HG03095 (cell line): ENCODE results near the gene NKAIN2.
"Not testable (repeated sequence)": the region's sequence is repeated elsewhere in the genome, so short reads cannot be mapped to it uniquely, and the experiment has no call there.

ENCODE experiments used
- ATAC-seq: cut with Tn5 transposase; IDR thresholded peaks from one replicate; pipeline ENCODE4 v1.9.1; 2021; ENCODE audit warnings: moderate library complexity; ENCODE audit not compliant: unreplicated experiment

NKAIN2 gene

DNA sequence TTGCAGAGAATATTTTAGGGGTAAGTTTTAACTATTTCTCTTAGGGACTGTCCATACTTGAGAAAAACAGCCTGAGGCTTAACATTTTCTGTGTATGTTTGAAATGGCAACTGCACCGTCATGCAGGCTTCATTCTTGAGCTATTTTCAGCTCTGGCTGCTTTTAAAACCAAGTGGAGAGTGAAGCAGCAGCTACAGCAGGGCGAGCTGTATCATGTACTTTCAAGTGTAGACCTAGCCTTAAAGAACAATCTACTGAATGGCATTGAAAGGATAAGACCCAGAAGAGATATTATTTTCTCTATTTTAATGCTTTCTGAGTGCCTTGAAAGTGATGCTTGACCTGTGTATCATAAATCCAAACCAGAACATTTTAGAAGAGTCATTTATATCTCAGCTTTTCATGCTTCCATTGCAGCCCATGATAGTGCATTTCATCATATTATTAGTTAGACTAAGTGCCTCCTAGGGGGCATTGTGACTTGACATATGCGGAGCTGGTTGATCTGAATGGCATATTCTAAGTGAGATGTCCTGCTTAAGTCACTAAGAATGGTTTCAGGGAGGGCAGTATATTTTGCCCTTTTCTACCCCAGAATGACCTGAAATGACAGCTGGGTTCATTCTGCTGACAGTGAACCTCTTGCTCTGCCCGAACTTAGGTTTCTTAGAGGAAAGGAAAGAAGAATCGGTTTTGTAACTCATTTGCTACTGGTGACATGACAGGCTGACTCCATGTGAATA is 85.3 kb downstream of the NKAIN2 start:
- no peak for ATAC-seq

DNA sequence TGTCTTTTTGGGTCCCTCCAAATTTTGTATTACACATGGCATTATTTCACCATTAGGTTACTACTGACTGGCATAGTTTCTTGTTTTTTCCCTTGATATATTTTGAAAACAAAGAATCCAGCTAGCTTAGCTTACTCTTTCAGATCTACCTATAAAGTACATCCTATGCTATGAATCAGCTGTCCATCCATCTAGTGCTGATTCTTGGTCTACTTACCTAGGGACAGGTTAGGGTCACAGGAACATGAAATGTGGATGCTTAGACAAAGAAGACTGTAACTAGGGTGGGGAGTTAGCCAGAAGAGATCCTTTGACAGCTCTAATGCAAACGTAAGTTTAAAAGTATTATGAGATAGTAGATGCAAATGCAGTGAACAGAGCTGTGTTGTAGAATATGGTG is 91.7 kb downstream of the NKAIN2 start:
- ATAC-seq: no peak

DNA sequence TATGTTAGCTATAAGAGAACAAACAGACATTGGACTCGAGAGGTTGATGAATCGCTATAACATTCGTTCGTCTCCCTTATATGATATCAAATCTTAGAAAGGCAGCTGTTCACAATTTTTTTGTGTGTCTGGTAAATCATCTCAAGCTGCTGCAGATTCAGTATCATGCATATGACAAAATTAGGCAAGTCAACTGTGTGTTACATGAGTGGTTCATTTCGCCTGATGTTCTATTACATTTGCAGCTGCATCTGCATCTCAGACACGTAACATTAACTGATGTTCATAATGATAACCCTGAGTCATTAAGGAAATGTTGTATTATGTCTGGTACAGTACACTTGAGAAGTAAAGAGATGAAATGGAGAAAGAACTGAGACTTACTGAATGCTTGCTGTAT is 92.1 kb downstream of the NKAIN2 start:
- ATAC-seq: no peak

DNA sequence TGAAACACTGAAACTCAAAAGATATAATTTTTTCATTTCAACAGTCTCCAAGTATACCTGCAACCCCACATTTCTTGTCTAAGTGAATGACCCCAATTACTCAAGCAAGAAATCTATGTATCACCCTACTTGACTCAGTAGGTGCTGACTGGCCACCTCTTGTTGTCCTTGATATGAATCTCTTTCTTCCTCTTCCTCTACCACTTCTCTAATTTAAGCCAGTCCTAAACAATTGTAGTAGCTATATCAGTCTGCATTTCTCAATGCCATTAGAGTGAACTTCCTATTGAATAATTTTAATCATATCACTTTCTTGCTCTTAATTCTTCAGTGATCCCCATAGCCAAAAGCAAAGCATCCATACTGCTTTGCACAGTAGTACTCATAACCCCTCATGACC is 93.2 kb downstream of the NKAIN2 start:
- no peak for ATAC-seq

DNA sequence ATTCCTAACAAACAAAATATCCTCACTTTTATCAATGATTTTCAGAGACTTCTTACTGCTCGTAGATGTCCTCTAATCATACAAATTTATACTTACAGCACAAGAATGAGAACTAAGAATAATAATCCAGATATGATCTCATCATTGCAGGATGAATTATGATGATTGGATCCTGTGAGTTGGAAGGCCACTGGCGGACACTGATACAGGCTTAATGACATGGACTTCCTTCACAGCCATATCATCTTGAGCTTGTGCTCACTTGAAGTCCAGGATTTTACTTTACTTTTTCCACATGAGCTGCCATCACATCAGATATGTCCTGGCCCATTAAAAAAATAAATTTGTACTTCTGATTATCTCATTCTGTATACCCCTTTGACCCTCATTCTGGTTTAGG is 94.3 kb downstream of the NKAIN2 start:
- ATAC-seq: no peak

DNA sequence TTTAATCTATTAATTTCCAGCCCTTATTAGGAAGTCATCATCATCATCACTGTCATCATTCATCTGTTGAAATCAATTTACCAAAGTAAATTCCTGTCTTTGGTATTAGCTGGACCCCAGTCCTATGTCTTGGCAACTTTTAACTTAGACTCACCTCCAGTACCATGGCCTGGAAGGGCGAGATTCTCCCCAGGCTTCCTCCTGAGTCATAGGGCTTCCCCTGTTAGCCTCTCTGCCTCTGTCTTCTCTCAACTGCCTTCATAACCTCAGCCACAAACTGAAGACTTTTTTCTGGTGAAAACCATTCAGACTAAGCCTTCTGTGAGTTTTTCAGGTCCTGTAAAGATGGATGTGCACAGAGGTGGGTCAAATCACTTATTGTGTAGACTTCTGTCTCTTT is 95.0 kb downstream of the NKAIN2 start:
- no peak for ATAC-seq

DNA sequence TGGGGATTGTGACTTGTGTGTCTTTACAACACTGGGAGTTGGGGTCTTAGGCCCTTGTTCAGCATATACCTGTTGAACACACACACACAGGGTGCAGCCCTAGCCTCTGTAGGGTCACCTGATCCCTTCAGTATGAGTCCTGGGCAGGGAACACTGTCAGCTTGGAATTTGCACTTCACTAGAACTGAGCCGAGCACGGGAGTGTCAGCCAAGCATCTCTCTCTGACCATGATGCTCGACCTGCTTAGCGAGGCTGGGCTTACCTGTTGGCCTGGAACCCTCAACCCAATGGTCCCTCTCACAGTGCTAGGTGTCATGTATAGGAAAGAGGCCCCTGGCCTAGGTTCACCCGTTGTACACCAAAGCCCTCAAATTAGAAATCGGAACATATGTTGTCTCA is 96.1 kb downstream of the NKAIN2 start:
- no peak for ATAC-seq

DNA sequence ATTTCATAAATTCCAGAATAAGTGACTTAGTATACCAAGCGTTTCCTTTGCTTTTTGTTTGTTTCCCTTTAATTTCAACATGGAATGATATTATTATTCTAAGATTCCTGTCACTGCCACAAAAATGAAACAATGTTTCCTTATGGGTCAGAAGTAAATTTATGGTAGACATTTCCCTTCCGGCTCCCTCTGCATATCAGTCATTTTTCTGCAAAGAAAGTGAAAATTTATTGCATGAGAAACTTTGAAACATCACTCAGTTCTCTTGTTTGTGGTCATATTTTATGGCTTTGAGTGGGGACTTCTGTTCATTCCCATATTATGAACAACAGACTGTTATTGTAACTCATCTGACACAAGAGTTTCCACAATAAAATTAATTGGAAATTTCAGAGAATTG is 97.8 kb downstream of the NKAIN2 start:
- ATAC-seq: no peak

DNA sequence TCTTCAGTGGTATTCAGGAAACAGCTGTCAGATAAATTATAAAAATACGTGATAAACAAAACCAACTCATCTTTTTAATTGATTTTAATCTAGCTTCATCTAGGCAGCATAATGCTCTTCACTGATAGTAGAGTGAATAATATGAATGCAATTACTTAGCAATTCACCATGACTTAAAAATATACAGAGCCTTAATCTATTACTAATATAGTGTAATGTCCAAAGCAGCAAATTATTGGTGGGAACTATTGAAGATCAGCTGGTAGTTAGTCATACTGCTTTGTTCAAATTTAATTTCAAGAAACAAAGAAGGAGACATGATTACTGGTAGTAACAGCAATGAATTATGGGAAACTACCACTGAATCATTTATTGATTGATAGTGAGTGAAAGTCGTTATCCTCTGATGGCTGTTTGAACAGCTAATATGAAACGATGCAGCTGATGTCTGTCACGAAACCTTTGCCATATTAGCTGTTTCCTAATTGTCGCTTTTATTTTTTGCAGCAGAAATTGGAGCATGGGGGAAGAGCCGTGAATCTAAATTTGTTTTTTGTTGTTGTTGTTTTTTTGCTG is 99.2 kb downstream of the NKAIN2 start:
- ATAC-seq: no peak

DNA sequence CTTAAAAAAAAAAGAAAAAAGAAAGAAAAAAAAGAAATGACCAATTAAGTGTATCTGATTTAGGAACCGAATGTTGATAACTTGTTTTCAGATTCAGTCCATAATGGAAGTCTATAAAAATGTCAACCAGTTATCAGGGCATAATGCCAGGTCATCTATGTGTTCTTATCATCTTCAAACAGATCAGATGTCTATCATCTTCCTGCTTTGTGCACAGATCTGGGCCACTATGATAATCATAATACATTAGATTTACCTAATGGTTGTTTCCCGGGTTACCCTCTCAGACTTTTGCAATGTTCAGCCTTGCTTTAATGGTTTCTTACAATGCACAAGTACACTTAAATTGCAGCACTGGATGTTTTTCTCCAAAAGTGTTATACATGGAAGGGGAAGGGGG is 100.6 kb downstream of the NKAIN2 start:
- no peak for ATAC-seq

DNA sequence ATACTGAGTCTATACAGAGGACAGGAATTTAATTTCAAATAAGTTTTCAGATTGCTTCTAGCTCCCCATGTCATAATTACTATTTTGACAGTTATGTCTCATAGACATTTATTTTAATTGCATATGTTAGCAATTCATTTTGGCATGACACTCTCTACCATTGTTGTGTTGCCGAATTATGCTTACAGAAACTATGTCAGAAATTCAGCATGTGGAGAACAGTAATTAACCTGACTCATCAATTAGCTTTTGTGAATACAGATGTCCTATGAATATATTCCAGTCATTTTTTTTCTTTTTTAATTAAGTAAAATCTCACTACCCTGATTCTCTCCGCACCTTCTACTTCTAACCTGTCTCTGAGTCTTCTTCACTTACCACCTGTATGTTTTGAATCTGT is 105.1 kb downstream of the NKAIN2 start:
- ATAC-seq: no peak

DNA sequence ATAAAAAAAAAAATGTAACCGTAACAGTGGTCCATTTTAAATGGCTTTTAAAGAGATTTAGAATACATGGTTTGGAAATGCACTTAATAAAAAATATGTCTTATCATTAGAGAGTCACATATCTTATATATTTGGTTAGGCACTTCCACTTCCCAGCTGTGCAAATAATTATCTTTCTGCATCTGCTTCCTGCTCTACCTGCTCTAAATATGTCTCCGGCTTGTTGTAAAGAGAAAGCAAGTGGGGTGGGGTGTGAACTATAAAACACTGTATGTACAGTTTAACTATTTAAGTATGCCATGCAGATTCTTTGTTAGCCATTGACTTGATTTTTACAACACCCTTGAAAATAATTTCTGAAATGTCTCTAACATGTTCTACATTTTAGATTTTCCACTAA is 106.3 kb downstream of the NKAIN2 start:
- ATAC-seq: no peak

DNA sequence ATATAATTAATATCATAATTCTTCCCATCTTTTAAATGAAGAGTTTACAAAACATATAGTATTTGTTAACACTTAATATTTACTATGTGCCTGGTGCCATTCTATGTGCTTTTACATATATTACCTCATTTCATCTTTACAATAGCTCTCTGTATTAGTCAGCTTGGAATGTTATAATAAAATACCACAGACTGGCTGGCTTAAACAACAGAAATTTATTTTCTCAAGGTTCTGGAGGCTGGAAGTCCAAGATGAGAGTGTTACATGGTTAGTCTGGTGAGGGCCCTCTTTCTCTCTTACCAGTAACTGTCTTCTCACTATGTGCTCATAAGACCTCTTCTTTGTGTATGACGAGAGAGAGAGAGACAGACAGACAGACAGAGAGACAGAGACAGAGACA is 110.2 kb downstream of the NKAIN2 start:
- ATAC-seq: no peak

DNA sequence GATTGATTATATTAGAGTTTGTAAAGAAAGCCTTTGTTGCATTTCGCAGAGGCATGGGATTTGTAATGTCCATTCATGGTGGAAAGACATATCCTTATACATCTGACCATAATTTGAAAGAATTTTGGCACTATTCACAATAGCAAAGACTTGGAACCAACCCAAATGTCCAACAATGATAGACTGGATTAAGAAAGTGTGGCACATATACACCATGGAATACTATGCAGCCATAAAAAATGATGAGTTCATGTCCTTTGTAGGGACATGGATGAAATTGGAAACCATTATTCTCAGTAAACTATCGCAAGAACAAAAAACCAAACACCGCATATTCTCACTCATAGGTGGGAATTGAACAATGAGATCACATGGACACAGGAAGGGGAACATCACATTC is 119.7 kb downstream of the NKAIN2 start:
- ATAC-seq: not testable (repeated sequence)

DNA sequence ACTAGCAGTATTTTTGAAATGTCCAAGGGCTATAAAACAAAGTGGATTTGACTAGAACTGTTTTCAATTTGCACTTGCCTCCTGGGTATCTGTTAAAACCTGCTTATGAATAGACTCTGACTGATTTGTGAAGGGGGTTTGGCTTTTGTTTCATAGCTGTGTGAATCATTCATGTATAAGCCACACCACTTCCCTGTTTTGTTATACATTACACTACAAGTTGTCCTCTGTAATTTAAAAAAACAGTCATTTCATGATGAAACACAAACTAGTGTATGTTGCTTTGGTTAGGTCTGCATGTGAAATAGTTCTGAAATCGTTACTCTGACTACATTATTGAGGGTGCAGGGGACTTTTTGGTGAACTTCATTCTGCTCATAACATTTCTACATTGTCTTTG is 121.7 kb downstream of the NKAIN2 start:
- ATAC-seq: peak; percentile 99

DNA sequence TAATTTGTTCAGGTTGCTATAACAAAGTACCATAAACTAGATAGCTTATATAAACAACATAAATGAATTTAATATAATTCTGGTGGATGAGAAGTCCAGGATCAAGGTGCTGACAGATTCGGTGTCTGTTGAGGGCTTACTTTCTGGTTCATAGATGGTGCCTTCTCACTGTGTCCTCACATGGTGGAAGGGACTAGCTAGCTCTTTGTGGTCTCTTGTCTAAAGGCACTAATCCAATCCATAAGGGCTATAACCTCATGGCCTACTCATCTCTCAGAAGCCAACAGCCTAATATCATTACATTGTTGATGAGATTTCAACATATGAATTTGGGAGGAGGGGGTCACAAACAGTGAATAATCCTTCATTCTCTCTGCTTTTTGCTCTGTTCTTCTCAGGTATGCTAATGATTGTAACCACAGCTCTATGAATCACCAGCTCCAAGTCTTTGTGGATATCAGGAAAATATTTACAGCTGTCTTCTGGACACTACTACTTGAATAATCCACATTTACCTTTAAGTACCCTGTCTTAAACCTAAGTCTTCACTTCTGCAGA is 122.3 kb downstream of the NKAIN2 start:
- peak; percentile 5 for ATAC-seq

DNA sequence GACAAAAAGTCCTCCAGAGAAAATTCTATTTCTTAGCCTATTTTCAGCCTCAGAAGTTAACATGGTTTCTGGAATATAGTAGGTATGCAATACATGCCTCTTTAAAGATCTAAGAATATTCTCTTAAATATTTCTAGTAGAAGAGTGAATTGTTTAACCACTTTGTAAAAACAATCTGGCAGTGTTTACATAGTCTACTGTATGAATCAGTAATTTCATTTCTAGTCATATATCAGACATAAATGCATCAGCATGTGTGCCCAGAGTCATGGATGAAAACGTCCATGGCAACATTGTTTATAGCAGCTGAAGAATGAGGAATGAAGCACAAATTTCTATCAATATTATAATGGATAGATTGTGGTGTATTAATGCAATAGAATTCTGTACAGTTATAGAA is 124.9 kb downstream of the NKAIN2 start:
- ATAC-seq: no peak

DNA sequence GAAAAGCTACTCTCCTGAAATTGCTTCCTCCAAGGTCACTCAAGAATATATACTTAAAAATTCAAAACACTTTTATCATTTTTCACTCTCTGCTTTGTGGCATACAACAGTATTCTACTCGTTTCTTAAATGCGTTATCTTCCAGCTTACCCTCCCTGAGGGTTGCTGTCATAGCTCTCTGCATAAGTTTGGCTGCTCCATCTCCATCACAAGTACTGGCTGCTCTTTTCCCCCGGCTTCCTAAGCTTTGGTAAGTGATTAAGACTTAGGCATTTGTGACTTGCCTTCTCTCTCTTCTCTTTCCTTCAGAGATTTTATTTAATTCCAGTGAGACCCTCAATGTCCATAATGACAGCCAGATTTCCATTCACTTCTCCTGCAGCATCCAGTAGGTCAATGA is 128.3 kb downstream of the NKAIN2 start:
- ATAC-seq: no peak

DNA sequence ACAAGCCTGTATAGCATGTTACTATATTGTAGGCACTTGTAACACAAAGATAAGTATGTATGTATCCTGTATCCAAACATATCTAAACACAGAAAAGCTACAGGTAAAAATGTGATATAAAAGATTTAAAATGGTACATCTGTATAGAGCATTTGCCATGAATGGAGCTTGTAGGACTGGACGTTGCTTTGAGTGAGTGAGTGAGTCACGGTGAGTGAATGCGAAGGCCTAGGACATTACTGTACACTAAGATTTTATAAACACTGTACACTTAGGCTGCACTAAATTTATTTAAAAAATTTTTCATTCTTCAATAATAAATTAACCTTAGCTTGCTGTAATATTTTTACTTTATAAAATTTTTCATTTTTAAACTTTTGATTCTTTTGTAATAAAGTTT is 136.9 kb downstream of the NKAIN2 start:
- ATAC-seq: no peak

DNA sequence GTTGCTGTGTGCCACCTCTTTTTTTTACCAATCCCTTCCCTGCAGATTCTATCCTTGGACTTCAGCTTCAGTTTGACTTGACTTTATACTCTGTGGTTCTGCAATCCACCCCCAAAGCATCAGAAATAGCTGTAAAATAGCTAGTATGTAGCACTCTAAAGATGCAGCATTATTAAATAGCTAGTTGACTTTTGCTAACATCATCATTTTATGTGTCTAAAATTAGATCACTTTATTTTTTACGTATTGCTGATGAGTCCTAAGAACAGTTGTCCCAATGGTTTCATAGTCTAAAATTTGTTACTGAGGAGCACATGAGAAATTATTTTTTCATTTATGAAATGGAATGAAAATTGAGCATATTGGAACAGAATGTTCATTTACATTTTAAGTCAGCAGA is 138.2 kb downstream of the NKAIN2 start:
- no peak for ATAC-seq

DNA sequence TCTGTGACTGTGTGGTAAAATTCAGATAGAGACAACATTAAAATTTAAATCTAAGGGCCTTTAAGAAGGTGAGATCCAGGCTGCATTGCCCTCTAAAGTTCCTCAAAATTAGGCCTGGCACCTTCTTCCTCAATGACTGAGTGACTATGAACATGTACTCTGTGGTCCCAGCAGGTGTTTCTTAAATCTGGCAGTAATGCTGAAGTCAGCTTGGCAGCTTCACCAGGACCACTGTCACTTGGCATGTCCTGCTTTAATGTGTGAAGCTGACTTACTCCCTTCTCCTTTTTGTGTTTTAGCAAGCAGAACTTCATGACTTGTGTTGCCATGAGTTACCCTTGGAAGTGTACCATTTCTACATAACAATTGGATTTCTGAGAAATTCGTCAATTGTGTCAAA is 141.7 kb downstream of the NKAIN2 start:
- no peak for ATAC-seq

DNA sequence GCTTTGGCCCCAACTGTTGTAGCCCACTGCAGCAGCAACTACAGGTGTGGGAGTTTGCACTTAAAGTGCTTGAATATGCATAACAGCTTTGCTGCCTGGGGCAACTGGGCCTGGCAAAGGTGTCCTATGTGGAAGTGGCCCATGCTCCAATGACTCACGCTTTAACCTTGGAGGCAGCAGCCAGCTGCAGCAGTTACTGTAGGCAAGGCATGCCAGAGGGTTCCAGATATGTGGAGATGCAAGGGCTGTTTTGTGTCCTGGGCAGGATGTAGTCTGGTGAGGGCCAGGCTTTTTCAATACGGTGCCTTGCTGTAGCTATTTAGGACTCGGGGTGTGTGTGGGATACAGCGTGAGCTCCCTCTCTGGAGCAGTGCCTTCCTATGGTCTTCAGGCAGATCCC is 150.3 kb downstream of the NKAIN2 start:
- no peak for ATAC-seq
